ENCODE measurements around the gene TAAR2.
"Not testable (repeated sequence)": the region's sequence is repeated elsewhere in the genome, so short reads cannot be mapped to it uniquely, and the experiment has no call there.

Gene TAAR2

GRCh38 chr6:132612449-132613108 is 11.5 kb downstream of the TAAR2 start:
- no peak for DNase-seq

DNA sequence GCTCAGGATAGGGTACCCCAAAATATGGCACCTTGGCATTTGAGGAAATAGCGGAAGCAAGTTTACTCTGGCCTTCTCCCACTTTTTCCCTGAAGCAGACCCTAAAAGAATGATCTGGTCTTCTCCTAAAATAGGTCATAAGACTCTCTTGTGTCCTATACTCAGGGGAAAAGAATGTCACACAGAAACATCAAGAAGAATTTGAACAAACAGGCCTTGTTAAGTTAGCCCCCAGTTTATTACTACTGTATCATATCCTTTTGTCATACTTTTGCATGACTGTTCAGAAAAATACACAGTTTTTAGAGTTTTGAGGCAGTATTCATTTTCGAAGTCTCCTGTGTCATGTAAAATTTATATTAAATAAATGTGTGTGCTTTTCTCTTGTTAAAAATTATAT is 12.5 kb downstream of the TAAR2 start:
- no peak for DNase-seq

GRCh38 chr6:132607544-132608233 is 16.4 kb downstream of the TAAR2 start:
- DNase-seq: no peak

DNA sequence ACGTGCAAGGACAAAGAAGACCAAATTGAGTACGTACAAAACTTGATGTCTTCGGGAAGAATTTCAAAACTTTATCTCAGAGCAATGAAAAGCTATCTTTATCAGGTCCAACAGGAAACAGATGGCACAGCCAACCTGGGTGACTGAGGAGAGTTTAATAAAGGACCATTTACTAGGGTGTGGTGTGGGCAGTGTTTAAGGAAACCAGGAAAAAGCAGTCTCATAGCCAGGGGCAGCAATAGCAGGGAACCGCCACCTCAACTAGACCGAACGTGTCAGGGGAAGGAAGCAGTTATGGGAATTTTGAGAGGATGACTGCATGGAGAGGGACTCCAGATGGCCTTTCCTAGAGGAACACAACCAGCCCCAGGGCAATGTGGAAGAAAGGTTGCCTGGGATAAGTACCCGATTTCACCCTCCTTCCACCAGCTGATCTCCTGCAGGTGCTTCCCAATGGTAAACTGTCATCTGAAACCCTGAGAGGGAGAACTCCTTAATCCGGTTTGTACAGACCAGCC is 19.4 kb downstream of the TAAR2 start:
- peak; percentile 13 for DNase-seq

- DNase-seq: not testable (repeated sequence)
Measured at GRCh38 chr6:132600900-132601299, 23.2 kb downstream of the TAAR2 start.

GRCh38 chr6:132598473-132598872 is 25.6 kb downstream of the TAAR2 start:
- peak; percentile 50 for DNase-seq

DNA sequence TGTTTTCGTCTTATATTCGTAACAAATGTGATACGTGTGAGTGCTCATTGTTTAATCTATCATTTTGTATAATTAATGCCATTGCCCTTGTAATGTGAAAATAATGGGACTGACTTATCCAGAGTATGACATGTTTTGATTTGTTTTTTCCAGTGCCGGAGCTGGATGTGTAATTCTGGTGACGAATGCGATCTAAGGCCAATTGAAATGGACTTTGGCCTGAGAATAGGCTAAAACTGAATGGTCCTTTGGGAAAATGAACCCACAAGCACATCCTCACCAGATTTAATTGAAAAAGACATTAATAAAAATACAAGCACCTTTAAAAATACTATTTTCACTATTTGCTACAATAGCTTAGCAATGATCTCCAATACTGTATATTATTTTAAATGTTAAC is 27.9 kb downstream of the TAAR2 start:
- no peak for DNase-seq

GRCh38 chr6:132592855-132593254 is 31.2 kb downstream of the TAAR2 start:
- DNase-seq: peak; percentile 22

- no peak for DNase-seq
Measured at GRCh38 chr6:132590362-132590761, 33.7 kb downstream of the TAAR2 start.

GRCh38 chr6:132589454-132589853 is 34.6 kb downstream of the TAAR2 start, which contains the start of gene TAAR5:
Gene TAAR5, minus strand, starts transcription at chr6:132589741. Its CDS starts 55 bp downstream, at chr6:132589686.
- DNase-seq: no peak

- peak; percentile 13 for DNase-seq
Measured at GRCh38 chr6:132587424-132587823, 36.7 kb downstream of the TAAR2 start.

- no peak for DNase-seq
Measured at GRCh38 chr6:132584698-132585097, 39.4 kb downstream of the TAAR2 start.

DNA sequence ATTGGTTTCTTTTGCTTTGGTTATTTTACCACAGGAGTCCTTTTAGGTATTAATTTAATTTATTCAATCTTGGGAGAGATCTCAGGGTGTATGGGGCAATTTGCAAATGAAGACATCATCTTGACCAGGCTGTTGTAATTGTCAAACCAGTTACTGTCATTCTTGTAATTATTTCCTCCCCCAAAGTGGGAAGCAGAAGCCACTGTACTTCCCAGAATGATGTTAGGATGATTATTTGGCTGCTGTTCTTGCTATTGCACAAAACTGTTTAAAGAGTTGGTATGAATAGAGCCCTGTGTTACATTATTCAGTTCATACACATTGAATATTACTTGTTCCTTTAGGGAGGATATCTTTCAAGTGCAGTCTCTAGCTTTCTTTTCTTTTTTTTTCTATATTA is 52.3 kb downstream of the TAAR2 start:
- DNase-seq: no peak

- no peak for DNase-seq
Measured at GRCh38 chr6:132570221-132570777, 53.8 kb downstream of the TAAR2 start, which contains the start of gene TAAR6. Gene TAAR6, plus strand, starts transcription at chr6:132570322. Its CDS starts 0 bp downstream, at chr6:132570322.

DNA sequence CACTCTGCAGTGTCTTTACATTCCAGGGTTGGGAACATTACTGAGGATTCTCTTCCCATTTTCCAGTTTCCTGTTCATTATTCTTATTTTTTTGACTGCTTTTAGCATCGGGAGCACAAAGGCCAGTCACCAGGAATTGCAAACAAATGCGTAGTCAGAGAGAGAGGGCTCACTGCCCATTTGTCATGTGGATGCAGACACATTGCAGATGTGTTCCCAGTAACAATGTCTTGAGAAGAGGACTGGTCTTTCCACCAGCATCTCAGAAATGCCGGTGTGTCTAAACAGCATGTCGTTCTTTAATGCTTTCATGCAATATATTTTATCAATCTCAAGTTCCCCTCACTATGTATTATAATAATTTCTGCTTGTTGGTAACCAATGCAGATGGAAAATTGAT is 54.9 kb downstream of the TAAR2 start:
- DNase-seq: no peak

DNA sequence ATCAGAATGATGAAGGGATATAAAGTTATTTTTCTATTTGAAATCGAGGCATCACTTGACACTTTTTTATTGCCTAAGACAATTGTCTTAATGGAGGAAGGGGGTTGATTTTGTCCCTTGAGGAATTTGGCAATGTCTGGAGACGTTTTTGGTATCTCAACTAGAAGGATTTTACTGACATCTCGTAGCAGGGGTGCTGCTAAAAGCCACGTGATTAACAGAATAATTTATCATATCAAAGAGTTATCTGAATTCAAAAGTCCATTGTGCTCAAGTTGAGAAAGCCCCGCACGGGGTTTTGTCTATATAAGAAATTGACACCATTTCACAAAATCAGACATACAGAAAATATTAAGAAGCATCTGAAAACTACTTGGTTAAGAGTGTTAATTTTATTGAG is 55.5 kb downstream of the TAAR2 start:
- DNase-seq: no peak

DNA sequence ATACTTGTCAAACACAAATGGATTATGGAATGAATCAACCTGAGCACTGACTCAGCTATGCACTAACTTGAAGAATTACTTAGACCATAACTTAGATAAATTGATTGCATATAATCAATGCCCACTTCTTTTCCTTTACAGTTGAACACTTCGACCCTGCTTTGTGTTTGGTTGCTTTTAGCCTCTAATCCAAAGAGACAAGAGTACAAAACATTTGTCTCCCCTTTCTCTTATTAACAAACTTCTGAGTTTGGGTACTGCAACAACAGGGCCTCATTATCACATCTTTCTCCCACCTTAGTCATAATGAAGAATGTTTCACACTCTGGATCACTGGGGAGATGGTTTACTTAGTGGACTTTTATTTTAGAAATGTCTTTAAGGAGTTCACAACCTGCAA is 56.5 kb downstream of the TAAR2 start:
- no peak for DNase-seq

Measured in hematopoietic multipotent progenitor cell treated with erythropoietin and hydrocortisone succinate and interleukin-3 and kit ligand, for 4 days (in vitro differentiated cells).